Esophagus squamous epithelium (tissue), 5 donors: ENCODE data around the gene SP4. TPM values are rescaled to one million over a fixed set of nuclear protein-coding genes. Genes with fewer than 3 reads are reported as not detected.

Experiments
- DNase-seq: peaks from one replicate; lab custom pipeline; 2025; lab: John Stamatoyannopoulos, UW
- H3K27ac ChIP-seq, 4 donors: fragments of 200-600 bp; sonication (generic); one replicate each; pipeline ENCODE4 v1.5.1; 2016 to 2019; ENCODE audit warnings: mild to moderate bottlenecking in 1 of 4
- H3K27me3 ChIP-seq, 4 donors: fragments of 200-600 bp; sonication (generic); 1 replicate in 3 of 4; 2 replicates in 1 of 4; pipeline versions ENCODE4 v1.5.1 to v1.6.0; 2017 to 2021; ENCODE audit warnings: antibody characterized with exemption in 1 of 4
- H3K36me3 ChIP-seq, 3 donors: fragments of 200-600 bp; sonication (generic); one replicate each; pipeline ENCODE4 v1.5.1; 2016 to 2019
- H3K4me1 ChIP-seq, 3 donors: fragments of 200-600 bp; sonication (generic); one replicate each; pipeline ENCODE4 v1.5.1; 2017 to 2019
- H3K4me3 ChIP-seq, 4 donors: fragments of 200-600 bp; sonication (generic); 1 replicate in 3 of 4; 2 replicates in 1 of 4; pipeline ENCODE4 v1.5.1; 2016 to 2019; ENCODE audit warnings: mild to moderate bottlenecking in 2 of 4, moderate library complexity in 1 of 4
- H3K9me3 ChIP-seq, 3 donors: fragments of 200-600 bp; sonication (generic); one replicate each; pipeline ENCODE4 v1.5.1; 2016 to 2019
- CTCF ChIP-seq, 6 experiments: fragments of 450-650 bp in 4 of 6; fragments of 200-600 bp in 2 of 6; sonication (generic) in 2 of 6; IDR thresholded peaks; one replicate each; pipeline ENCODE4 v1.5.1; 2016 to 2019; ENCODE audit warnings: antibody characterized with exemption in 6 of 6, mild to moderate bottlenecking in 4 of 6, moderate library complexity in 4 of 6
- POLR2A ChIP-seq, 4 donors: fragments of 450-650 bp; IDR thresholded peaks; one replicate each; pipeline ENCODE4 v1.6.1; 2017; ENCODE audit warnings: antibody characterized with exemption in 4 of 4, mild to moderate bottlenecking in 4 of 4, moderate library complexity in 3 of 4
- WGBS, 2 donors: methylation state at CpG; one replicate each; pipeline ENCODE4 v1.1.5; 2018; 5-methylcytosine and 5-hydroxymethylcytosine counted together
- intact Hi-C: fragments of 100-400 bp; cut with DNase I; formaldehyde crosslinking; loops from one replicate; pipeline ENCODE4 v1.15.0; 2022
- total RNA-seq, 4 donors: library from RNA; depleted of rRNA; stranded (reverse); fragments of >200 nt; gene quantifications; one replicate each; pipeline ENCODE4 v1.1.0, GENCODE V29; 2016
- donor health status: DM: yes; HTN: yes; CAD: no.

SP4 gene
- total RNA-seq, 4 donors from 2014 or later = 0.72 to 40.6 (median 2.5) TPM

- no peak for DNase-seq
- H3K9me3 ChIP-seq = no peaks in the 10 kb centered on the region
- intact Hi-C loops = no loop called here
- peaks cover 0 to 58% (median 2%) of the 10 kb centered on the region in 4 donors for H3K27me3 ChIP-seq
- WGBS, 2 donors = 54 to 67% methylated on average over 3 of the region's 3 CpGs
- H3K36me3 ChIP-seq = no peaks in the 10 kb centered on the region
- TF ChIP-seq POLR2A (IDR thresholded peaks at IDR 0.05) = no peak
- no peak for TF ChIP-seq CTCF (IDR thresholded peaks at IDR 0.05)
- H3K4me3 ChIP-seq = peak overlapping the region in 1 of 4 donors; percentile 52
- peaks cover 9 to 28% (median 13%) of the 10 kb centered on the region in 3 donors for H3K4me1 ChIP-seq
- peak overlapping the region in 1 of 4 donors; percentile 67 for H3K27ac ChIP-seq
Observed at GRCh38 chr7:21544715-21545114, 116.8 kb downstream of the SP4 start.

- Histone ChIP-seq H3K9me3 (no peaks in the 10 kb centered on the region), H3K27me3 (peaks cover 0 to 30% (median 2%) of the 10 kb centered on the region in 4 donors), H3K36me3 (no peaks in the 10 kb centered on the region), H3K4me3 (no peak overlapping the region), H3K27ac (no peak overlapping the region), H3K4me1 (peaks cover 9 to 33% (median 13%) of the 10 kb centered on the region in 3 donors)
- 35 to 43% methylated on average over 3 of the region's 3 CpGs for WGBS, 2 donors
- DNase-seq = no peak
- no peak for TF ChIP-seq CTCF (IDR thresholded peaks at IDR 0.05)
- TF ChIP-seq POLR2A (IDR thresholded peaks at IDR 0.05) = no peak
- intact Hi-C loops = no loop called here
Observed at GRCh38 chr7:21547501-21547900, 119.6 kb downstream of the SP4 start.

GRCh38 chr7:21548491-21548890 lies 120.6 kb downstream of the SP4 start:
- H3K36me3 ChIP-seq = no peaks in the 10 kb centered on the region
- H3K27me3 ChIP-seq = peaks cover 0 to 21% (median 0%) of the 10 kb centered on the region in 4 donors
- intact Hi-C loops = no loop called here
- TF ChIP-seq CTCF (IDR thresholded peaks at IDR 0.05) (no peak), POLR2A (IDR thresholded peaks at IDR 0.05) (no peak)
- no peak overlapping the region for H3K27ac ChIP-seq
- H3K9me3 ChIP-seq = no peaks in the 10 kb centered on the region
- WGBS, 2 donors = 46 to 75% methylated on average over 2 to 3 of the region's 3 CpGs
- H3K4me3 ChIP-seq = no peak overlapping the region
- peaks cover 3 to 23% (median 5%) of the 10 kb centered on the region in 3 donors for H3K4me1 ChIP-seq
- DNase-seq = no peak

- intact Hi-C loops = no loop called here
- H3K4me3 ChIP-seq = no peak overlapping the region
- no peak overlapping the region for H3K27ac ChIP-seq
- no peak for TF ChIP-seq CTCF (IDR thresholded peaks at IDR 0.05)
- TF ChIP-seq POLR2A (IDR thresholded peaks at IDR 0.05) = no peak
- no peaks in the 10 kb centered on the region for H3K9me3 ChIP-seq
- H3K4me1 ChIP-seq = peaks cover 0 to 12% (median 0%) of the 10 kb centered on the region in 3 donors
- peaks cover 0 to 8% (median 0%) of the 10 kb centered on the region in 4 donors for H3K27me3 ChIP-seq
- no peak for DNase-seq
- H3K36me3 ChIP-seq = no peaks in the 10 kb centered on the region
- WGBS, 2 donors = 60 to 71% methylated on average over 2 to 3 of the region's 3 CpGs
Observed at GRCh38 chr7:21550076-21550475, 122.2 kb downstream of the SP4 start.

GRCh38 chr7:21550821-21551531 lies 123.1 kb downstream of the SP4 start:
- Histone ChIP-seq H3K36me3 (no peaks in the 10 kb centered on the region), H3K4me1 (peaks cover 0 to 6% (median 0%) of the 10 kb centered on the region in 3 donors), H3K27ac (peak overlapping the region in 1 of 4 donors; percentile 21), H3K9me3 (no peaks in the 10 kb centered on the region), H3K4me3 (no peak overlapping the region), H3K27me3 (peaks cover 0 to 5% (median 0%) of the 10 kb centered on the region in 4 donors)
- WGBS, 2 donors = 49 to 52% methylated on average over 6 of the region's 6 CpGs
- TF ChIP-seq POLR2A (IDR thresholded peaks at IDR 0.05) (no peak), CTCF (IDR thresholded peaks at IDR 0.05) (peak in 1 of 6 experiments; percentile 8)
- intact Hi-C loops = no loop called here
- no peak for DNase-seq
